NB4 (cell line): ENCODE results near the gene BCL7A.
"Not testable (repeated sequence)": the region's sequence is repeated elsewhere in the genome, so short reads cannot be mapped to it uniquely, and the experiment has no call there.

Experiments used
- DNase-seq: peaks from one replicate; pipeline ENCODE4 v3.0.0; 2010; ENCODE audit warnings: low read depth
- H3K4me3 ChIP-seq: one replicate; pipeline ENCODE4 v1.5.1; 2011; ENCODE audit warnings: mild to moderate bottlenecking, low read depth, low read length, moderate library complexity
- CTCF ChIP-seq: IDR thresholded peaks from one replicate; pipeline ENCODE4 v1.5.1; 2012; ENCODE audit warnings: low read depth, low read length
- MAX ChIP-seq: IDR thresholded peaks from 2 replicates; pipeline ENCODE4 v1.6.1; 2011; ENCODE audit warnings: low read depth, low read length
- MYC ChIP-seq: IDR thresholded peaks from 2 replicates; pipeline ENCODE4 v1.6.1; 2011; ENCODE audit warnings: low read depth, low read length
- POLR2A ChIP-seq: IDR thresholded peaks from 2 replicates; pipeline ENCODE4 v1.6.1; 2011; ENCODE audit warnings: mild to moderate bottlenecking; ENCODE audit not compliant: insufficient read length; ENCODE audit errors: extremely low read depth

Gene BCL7A

DNA sequence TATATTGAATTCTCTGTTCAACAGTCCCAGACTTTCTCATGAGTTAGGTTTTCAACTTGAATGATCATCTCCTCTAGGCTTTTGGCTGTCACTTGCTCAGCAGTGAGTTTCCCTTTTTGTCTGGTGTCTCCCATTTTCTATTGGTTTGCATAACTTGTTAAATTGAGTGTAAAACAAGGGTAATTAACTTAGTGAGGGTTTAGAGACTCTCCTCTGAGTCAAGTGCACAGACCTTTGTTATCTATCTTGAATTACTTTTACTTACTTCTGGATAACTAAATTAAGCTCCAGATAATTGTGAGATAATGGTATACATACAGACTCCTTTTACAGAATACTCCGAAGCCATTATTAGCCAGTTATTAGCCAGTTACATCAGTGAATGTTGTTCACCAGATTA, 78.9 kb downstream of the BCL7A start:
- no peak overlapping the region for H3K4me3 ChIP-seq
- DNase-seq: no peak
- TF ChIP-seq CTCF (no peak), MAX (no peak)

GRCh38 chr12:122102331-122102730, 80.6 kb downstream of the BCL7A start:
- DNase-seq: no peak
- no peak overlapping the region for H3K4me3 ChIP-seq
- TF ChIP-seq CTCF: no peak
- no peak for TF ChIP-seq MAX
- TF ChIP-seq POLR2A: no peak
- TF ChIP-seq MYC: no peak

- TF ChIP-seq MAX: no peak
- TF ChIP-seq MYC: no peak
- TF ChIP-seq CTCF: no peak
- TF ChIP-seq POLR2A: no peak
- H3K4me3 ChIP-seq: no peak overlapping the region
- DNase-seq: no peak
These were observed 83.2 kb downstream of the BCL7A start for GRCh38 chr12:122104844-122105243.

- not testable (repeated sequence) for DNase-seq, H3K4me3 ChIP-seq
These were observed 83.8 kb downstream of the BCL7A start for GRCh38 chr12:122105496-122105895.

DNA sequence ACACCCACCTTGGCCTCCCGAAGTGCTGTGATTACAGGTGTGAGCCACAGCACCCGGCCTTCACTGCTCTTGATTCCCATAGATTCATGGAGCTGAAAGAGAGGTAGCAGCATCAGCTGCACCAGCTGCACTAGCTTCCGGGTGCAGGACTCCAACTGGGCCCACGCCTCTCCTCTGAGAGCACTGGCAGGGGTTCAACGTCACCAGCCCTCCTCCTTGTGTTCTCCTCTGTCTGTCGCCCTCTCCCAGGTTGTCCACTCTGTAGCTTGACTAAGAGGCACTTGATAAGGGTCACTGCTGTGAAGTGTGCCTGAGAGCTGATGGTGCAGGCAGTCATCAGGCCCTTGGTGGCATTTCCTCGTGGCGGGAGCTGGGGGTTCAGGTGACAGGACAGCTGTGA, 85.2 kb downstream of the BCL7A start:
- DNase-seq: no peak
- H3K4me3 ChIP-seq: no peak overlapping the region

DNA sequence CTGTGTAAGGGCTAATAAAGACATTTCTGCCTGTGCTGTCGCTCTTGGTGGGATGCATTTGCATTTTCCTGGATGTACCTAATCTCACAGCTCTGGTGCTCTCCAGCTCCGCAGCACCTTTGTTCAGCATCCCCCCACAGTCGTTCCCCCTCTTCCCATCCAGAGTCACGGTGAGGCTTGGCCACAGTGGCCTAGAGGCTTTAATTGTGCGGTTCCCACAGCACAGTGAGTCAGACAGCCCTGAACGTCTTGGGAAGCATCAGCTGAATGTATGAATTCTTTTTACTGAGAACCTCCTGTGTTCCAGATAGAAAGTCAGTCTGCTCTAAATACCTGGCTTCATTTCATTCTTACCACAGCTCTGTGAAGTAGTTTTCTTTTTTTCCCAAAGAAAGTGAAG, 85.6 kb downstream of the BCL7A start:
- TF ChIP-seq CTCF (no peak), POLR2A (no peak), MYC (no peak), MAX (no peak)
- H3K4me3 ChIP-seq: no peak overlapping the region
- DNase-seq: no peak

More for the DNA sequence above, 85.2 kb downstream of the BCL7A start:
- TF ChIP-seq MYC: no peak
- TF ChIP-seq MAX: no peak

DNA sequence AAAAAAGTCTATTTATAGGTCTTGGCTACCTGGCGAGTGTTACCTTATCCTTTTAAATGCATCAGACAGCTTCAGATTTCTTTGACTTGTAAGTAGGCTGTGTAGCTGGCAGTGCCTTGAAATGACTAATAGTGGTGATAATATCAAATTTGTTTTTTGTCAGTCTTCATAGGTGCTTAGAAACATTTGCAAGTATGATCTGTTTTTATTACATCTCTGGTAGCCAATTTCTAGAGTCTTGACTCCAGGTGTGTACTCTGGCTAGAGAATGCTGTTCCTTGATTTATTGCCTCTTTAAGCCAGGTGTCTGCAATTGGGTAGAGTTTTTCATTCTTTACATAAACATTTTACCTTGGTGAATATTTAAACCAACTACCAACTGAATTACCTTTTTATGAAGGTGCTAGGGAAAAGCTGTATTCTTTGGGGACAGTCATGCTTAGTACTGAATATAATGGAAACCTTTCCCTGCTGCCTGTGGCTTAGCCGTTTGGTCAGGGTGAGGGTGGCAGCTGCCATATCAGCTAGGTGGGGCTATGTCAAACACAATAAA, 89.5 kb downstream of the BCL7A start:
- TF ChIP-seq CTCF (no peak), MAX (no peak), MYC (no peak), POLR2A (no peak)
- H3K4me3 ChIP-seq: no peak overlapping the region
- no peak for DNase-seq
